H9 (cell line): Measurements from ENCODE around the gene PPP2R5E. TPM values are rescaled to one million over a fixed set of nuclear protein-coding genes. Genes with fewer than 3 reads are reported as not detected.

Experiments
- DNase-seq: peaks from one replicate; pipeline ENCODE4 v3.0.0-alpha.2; 2017
- H2AFZ ChIP-seq: one replicate; pipeline ENCODE4 v1.6.1; 2013; ENCODE audit warnings: mild to moderate bottlenecking, low read length, control low read depth, moderate library complexity
- H2AK5ac ChIP-seq: 2 replicates; pipeline ENCODE4 v1.6.1; 2013; ENCODE audit warnings: low read length, control low read depth, mixed read lengths; ENCODE audit not compliant: insufficient read length
- H2BK120ac ChIP-seq: one replicate; pipeline ENCODE4 v1.6.1; 2013; ENCODE audit warnings: low read depth, mild to moderate bottlenecking, low read length, control low read depth, inconsistent platforms; ENCODE audit not compliant: poor library complexity, severe bottlenecking
- H2BK12ac ChIP-seq: 2 replicates; pipeline ENCODE4 v1.6.1; 2013; ENCODE audit warnings: low read length, control low read depth, mixed read lengths, low read depth; ENCODE audit not compliant: insufficient read length
- H2BK15ac ChIP-seq: 2 replicates; pipeline ENCODE4 v1.6.1; 2013; ENCODE audit warnings: low read depth, low read length, control low read depth
- H2BK20ac ChIP-seq: one replicate; pipeline ENCODE4 v1.6.1; 2013; ENCODE audit warnings: low read depth, mild to moderate bottlenecking, low read length, control low read depth, inconsistent platforms; ENCODE audit not compliant: poor library complexity, severe bottlenecking
- H2BK5ac ChIP-seq: 2 replicates; pipeline ENCODE4 v1.6.1; 2013; ENCODE audit warnings: low read length, control low read depth, mixed read lengths; ENCODE audit not compliant: insufficient read length
- H3K14ac ChIP-seq: 2 replicates; pipeline ENCODE4 v1.6.1; 2013; ENCODE audit warnings: low read length, control low read depth; ENCODE audit not compliant: insufficient read depth
- H3K18ac ChIP-seq: 2 replicates; pipeline ENCODE4 v1.6.1; 2013; ENCODE audit warnings: low read depth, mild to moderate bottlenecking, mixed read lengths, low read length, control low read depth; ENCODE audit not compliant: insufficient read length
- H3K23ac ChIP-seq: 2 replicates; pipeline ENCODE4 v1.6.1; 2013; ENCODE audit warnings: low read length, control low read depth, mixed read lengths, low read depth; ENCODE audit not compliant: insufficient read length
- H3K23me2 ChIP-seq: 2 replicates; pipeline ENCODE4 v1.6.1; 2013; ENCODE audit warnings: low read depth, mild to moderate bottlenecking, mixed read lengths, low read length, control low read depth; ENCODE audit not compliant: insufficient read length, poor library complexity, severe bottlenecking
- H3K27ac ChIP-seq: 2 replicates; pipeline ENCODE4 v1.5.1; 2013; ENCODE audit warnings: low read length, control low read depth, mixed read lengths, low read depth; ENCODE audit not compliant: insufficient read length
- H3K27me3 ChIP-seq: 2 replicates; pipeline ENCODE4 v1.6.1; 2013; ENCODE audit warnings: low read length, control low read depth, inconsistent platforms; ENCODE audit not compliant: insufficient read depth
- H3K4ac ChIP-seq: 2 replicates; pipeline ENCODE4 v1.6.1; 2013; ENCODE audit warnings: low read depth, mild to moderate bottlenecking, control low read depth, inconsistent platforms, low read length, moderate library complexity
- H3K4me1 ChIP-seq: 2 replicates; pipeline ENCODE4 v1.6.1; 2013; ENCODE audit warnings: low read length, control low read depth, inconsistent platforms; ENCODE audit not compliant: insufficient read depth
- H3K4me2 ChIP-seq: 2 replicates; pipeline ENCODE4 v1.6.1; 2013; ENCODE audit warnings: low read length, control low read depth, mixed read lengths; ENCODE audit not compliant: insufficient read length, insufficient read depth
- H3K56ac ChIP-seq: 2 replicates; pipeline ENCODE4 v1.6.1; 2013; ENCODE audit warnings: low read depth, mild to moderate bottlenecking, mixed read lengths, low read length, control low read depth; ENCODE audit not compliant: insufficient read length
- H3K79me1 ChIP-seq: 2 replicates; pipeline ENCODE4 v1.6.1; 2013; ENCODE audit warnings: low read depth, mild to moderate bottlenecking, moderate library complexity, low read length, control low read depth, inconsistent platforms; ENCODE audit not compliant: insufficient read depth, poor library complexity, severe bottlenecking
- H3K79me2 ChIP-seq: 2 replicates; pipeline ENCODE4 v1.6.1; 2013; ENCODE audit warnings: low read length, control low read depth, inconsistent platforms; ENCODE audit not compliant: insufficient read depth
- H3K9ac ChIP-seq: 2 replicates; pipeline ENCODE4 v1.6.1; 2013; ENCODE audit warnings: low read length, control low read depth, mixed read lengths; ENCODE audit not compliant: insufficient read length; ENCODE audit errors: extremely low read depth
- H3K9me3 ChIP-seq: one replicate; pipeline ENCODE4 v1.6.1; 2013; ENCODE audit warnings: low read depth, low read length, inconsistent platforms; ENCODE audit not compliant: control insufficient read depth
- H3T11ph ChIP-seq: one replicate; pipeline ENCODE4 v1.6.1; 2013; ENCODE audit warnings: mild to moderate bottlenecking, low read length, control low read depth, inconsistent platforms
- H4K20me1 ChIP-seq: one replicate; pipeline ENCODE4 v1.6.1; 2013; ENCODE audit not compliant: control insufficient read depth, insufficient read length, insufficient read depth
- H4K5ac ChIP-seq: 2 replicates; pipeline ENCODE4 v1.6.1; 2013; ENCODE audit warnings: low read depth, mild to moderate bottlenecking, mixed read lengths, low read length, control low read depth; ENCODE audit not compliant: insufficient read length
- H4K8ac ChIP-seq: replicated peaks from 2 replicates; pipeline ENCODE4 v1.6.1; 2013; ENCODE audit warnings: low read length, control low read depth, mixed read lengths, low read depth; ENCODE audit not compliant: insufficient read length
- H4K91ac ChIP-seq: 2 replicates; pipeline ENCODE4 v1.6.1; 2013; ENCODE audit warnings: low read depth, mild to moderate bottlenecking, moderate library complexity, mixed read lengths, low read length, control low read depth; ENCODE audit not compliant: insufficient read length
- H3K27ac Mint-ChIP-seq, 3 experiments: 2 replicates in 2 of 3; 3 replicates in 1 of 3; pipeline ENCODE4 v1.8.0; 2020 to 2021; ENCODE audit warnings: mixed read lengths in 3 of 3, mild to moderate bottlenecking in 1 of 3, moderate library complexity in 1 of 3
- H3K27me3 Mint-ChIP-seq: 2 replicates; pipeline ENCODE4 v1.8.0; 2021; ENCODE audit warnings: low read depth, mild to moderate bottlenecking, moderate library complexity, mixed read lengths
- H3K36me3 Mint-ChIP-seq, 3 experiments: 2 replicates in 2 of 3; 3 replicates in 1 of 3; pipeline ENCODE4 v1.8.0; 2020 to 2021; ENCODE audit warnings: low read depth in 3 of 3, mixed read lengths in 3 of 3; ENCODE audit not compliant: insufficient read depth in 1 of 3
- H3K4me1 Mint-ChIP-seq, 2 experiments: 2 replicates each; pipeline ENCODE4 v1.8.0; 2020; ENCODE audit warnings: mixed read lengths in 2 of 2
- H3K4me3 Mint-ChIP-seq, 2 experiments: 2 replicates in 1 of 2; 3 replicates in 1 of 2; pipeline ENCODE4 v1.8.0; 2020 to 2021; ENCODE audit warnings: mild to moderate bottlenecking in 2 of 2, mixed read lengths in 2 of 2, moderate library complexity in 1 of 2
- H3K9me3 Mint-ChIP-seq, 2 experiments: 2 replicates in 1 of 2; 3 replicates in 1 of 2; pipeline ENCODE4 v1.8.0; 2020; ENCODE audit warnings: mild to moderate bottlenecking in 2 of 2, mixed read lengths in 2 of 2, moderate library complexity in 1 of 2
- CTCF ChIP-seq: fragments of 200-600 bp; sonication (generic); conservative IDR thresholded peaks from 3 replicates; pipeline ENCODE4 v1.8.0; 2021; ENCODE audit warnings: antibody characterized with exemption, mild to moderate bottlenecking
- WGBS: extraction: QIAGEN DNeasy Blood & Tissue Kit; methylation state at CpG from one replicate; pipeline ENCODE4 v1.1.7; 2013; ENCODE audit warnings: missing lambda C conversion rate, low lambda C conversion rate, mixed read lengths; ENCODE audit not compliant: insufficient read length; ENCODE audit errors: extremely low coverage; 5-methylcytosine and 5-hydroxymethylcytosine counted together
- total RNA-seq: library from RNA; stranded (reverse); gene quantifications from 2 replicates; pipeline ENCODE4 v1.2.1, GENCODE V29; 2021

The PPP2R5E gene
- total RNA-seq, 1 experiment from 2014 or later, result 65.8 TPM

- Mint-ChIP-seq H3K9me3 (no peaks in the 10 kb centered on the region), H3K27me3 (no peaks in the 10 kb centered on the region), H3K4me3 (no peak overlapping the region), H3K27ac (no peak overlapping the region), H3K4me1 (peaks cover 13 to 22% of the 10 kb centered on the region in 2 experiments), H3K36me3 (peaks cover 3 to 20% (median 15%) of the 10 kb centered on the region in 3 experiments; a peak in 6 of 7 replicates)
- peaks cover 7% of the 10 kb centered on the region; the same call in 1 of the 2 replicates for H3K79me2 ChIP-seq
- no peak overlapping the region for H3K4me2 ChIP-seq
- no peak overlapping the region for H4K91ac ChIP-seq
- no peak overlapping the region for H3K23ac ChIP-seq
- H2BK120ac ChIP-seq, result no peak overlapping the region
- H3K79me1 ChIP-seq, result peaks cover 5% of the 10 kb centered on the region
- no peak for DNase-seq
- no peak overlapping the region for H2BK20ac ChIP-seq
- no peak for TF ChIP-seq CTCF
- no peak overlapping the region for H3T11ph ChIP-seq
- H2BK12ac ChIP-seq, result no peak overlapping the region
- H3K18ac ChIP-seq, result no peak overlapping the region
- H4K20me1 ChIP-seq, result no peaks in the 10 kb centered on the region
- no CpG with 5 or more reads among the region's 4 CpGs for WGBS
- H2AK5ac ChIP-seq, result no peak overlapping the region
- no peaks in the 10 kb centered on the region for H3K23me2 ChIP-seq
- H3K9ac ChIP-seq, result no peak overlapping the region
- no peaks in the 10 kb centered on the region for H3K9me3 ChIP-seq
- H3K14ac ChIP-seq, result no peak overlapping the region
- H2BK5ac ChIP-seq, result no peak overlapping the region
- H4K8ac ChIP-seq, result no peak overlapping the region
- no peak overlapping the region for H2AFZ ChIP-seq
- no peaks in the 10 kb centered on the region for H3K4me1 ChIP-seq
- H3K56ac ChIP-seq, result no peak overlapping the region
- no peak overlapping the region for H3K27ac ChIP-seq
- H3K27me3 ChIP-seq, result no peaks in the 10 kb centered on the region
- no peak overlapping the region for H2BK15ac ChIP-seq
- H4K5ac ChIP-seq, result no peak overlapping the region
- H3K4ac ChIP-seq, result no peak overlapping the region
These were observed 27.9 kb downstream of the PPP2R5E start for GRCh38 chr14:63515240-63515639.
